HG03066 (cell line): ENCODE results near the gene CEP70.
"Not testable (repeated sequence)": the region's sequence is repeated elsewhere in the genome, so short reads cannot be mapped to it uniquely, and the experiment has no call there.

Experiments
- ATAC-seq: cut with Tn5 transposase; IDR thresholded peaks from one replicate; pipeline ENCODE4 v1.9.1; 2021; ENCODE audit warnings: low read depth; ENCODE audit not compliant: unreplicated experiment

The CEP70 gene

GRCh38 chr3:138594935-138595610 lies 1.0 kb upstream of the CEP70 start:
- ATAC-seq = no peak

DNA sequence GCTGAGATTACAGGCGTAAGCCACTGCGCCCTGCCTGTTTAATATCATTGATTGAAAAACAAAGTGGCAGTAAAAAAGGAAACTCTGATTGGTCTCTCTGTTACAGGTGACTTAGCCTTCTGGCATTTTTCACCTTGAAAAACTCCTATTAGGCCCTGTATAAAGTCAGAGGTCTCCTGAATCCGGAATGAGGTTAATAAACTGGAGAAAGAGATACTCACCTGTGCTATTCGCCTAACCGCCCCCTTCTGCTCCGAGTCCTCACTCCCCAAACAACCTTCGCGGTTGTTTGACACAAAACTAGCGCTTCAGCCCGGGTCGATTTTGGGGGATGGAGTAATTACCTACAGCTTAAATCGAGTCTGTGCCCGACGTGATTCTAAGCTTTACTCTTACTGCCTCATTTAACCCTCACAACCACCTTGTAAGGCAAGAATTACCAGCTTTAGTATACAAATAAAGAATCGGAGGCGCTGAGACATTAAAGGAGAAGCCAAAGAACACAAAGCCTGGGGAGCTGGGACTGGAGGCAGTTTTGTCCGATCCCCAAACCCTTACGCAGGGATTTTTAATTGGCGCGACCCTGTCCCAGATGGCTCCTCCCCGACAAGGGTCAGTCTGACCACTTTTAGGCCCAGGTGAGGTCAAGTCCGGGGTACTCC lies 441 bp downstream of the CEP70 start:
- no peak for ATAC-seq

- ATAC-seq = no peak
Measured at GRCh38 chr3:138591392-138591791, 2.7 kb downstream of the CEP70 start.

- ATAC-seq = no peak
Measured at GRCh38 chr3:138588445-138588844, 5.6 kb downstream of the CEP70 start.

DNA sequence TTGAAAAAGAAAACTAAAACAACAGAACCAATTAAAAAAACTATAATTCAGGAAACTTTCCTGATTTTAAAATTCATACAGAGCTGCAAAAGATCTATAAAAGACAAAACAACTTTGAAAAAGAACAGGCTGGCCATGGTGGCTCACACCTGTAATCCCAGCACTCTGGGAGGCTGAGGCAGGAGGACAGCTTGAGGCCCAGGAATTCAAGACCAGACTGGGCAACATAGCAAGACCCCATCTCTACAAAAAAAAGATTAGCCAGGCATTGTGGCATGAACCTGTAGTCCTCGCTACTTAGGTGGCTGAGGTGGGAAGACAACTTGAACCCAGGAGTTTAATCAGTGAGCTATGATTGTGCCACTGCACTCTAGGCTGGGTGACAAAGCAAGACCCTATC lies 6.7 kb downstream of the CEP70 start:
- no peak for ATAC-seq

DNA sequence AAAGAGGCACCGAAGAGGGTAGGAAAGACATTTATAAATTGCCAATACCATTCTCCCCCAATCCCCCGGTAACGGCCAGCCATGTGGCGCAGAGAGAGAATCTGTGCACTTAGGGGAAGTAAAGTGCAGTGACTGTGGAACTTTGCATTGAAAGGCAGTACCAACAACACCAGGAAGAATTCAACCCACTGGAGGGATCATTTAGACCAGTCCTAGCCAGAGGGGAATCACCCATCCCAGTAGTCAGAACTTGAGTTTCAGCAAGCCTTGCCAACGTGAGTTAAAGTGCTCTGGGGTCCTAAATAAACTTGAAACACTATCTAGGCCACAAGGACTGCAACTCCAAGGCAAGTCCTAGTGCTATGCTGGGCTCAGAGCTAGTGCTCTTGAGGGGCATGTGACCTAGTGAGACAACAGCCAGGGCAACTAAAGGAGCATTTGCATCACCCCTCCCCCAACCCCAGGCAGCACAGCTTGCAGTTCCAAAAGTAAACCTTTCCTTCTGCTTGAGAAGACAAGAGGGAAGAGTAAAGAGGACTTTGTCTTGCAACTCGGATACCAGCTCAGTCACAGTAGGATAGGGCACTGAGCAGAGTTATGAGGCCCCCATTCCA lies 15.0 kb downstream of the CEP70 start:
- ATAC-seq = no peak

- peak; percentile 60 for ATAC-seq
Measured at GRCh38 chr3:138578141-138578540, 15.9 kb downstream of the CEP70 start.

GRCh38 chr3:138573138-138573537 lies 20.9 kb downstream of the CEP70 start:
- ATAC-seq = no peak

- ATAC-seq = not testable (repeated sequence)
Measured at GRCh38 chr3:138569624-138570023, 24.4 kb downstream of the CEP70 start.

DNA sequence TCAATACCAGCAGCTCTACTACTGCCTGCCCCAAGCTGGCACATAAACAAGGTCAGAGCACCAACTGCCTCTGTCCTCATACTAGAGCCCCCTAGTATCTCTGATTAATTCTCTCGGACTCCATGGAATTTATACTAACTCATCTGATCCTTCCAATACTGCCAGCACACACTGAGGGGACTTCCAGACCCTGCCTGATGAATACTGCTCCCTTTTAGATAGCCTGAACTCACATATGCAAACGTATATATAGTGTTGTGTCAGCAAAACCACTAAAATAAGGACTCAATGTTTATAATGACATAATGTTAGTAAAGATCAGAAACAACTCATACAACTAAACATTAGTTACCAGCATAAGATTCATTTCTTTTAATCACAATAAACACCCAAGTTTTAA lies 25.0 kb downstream of the CEP70 start:
- ATAC-seq = no peak

GRCh38 chr3:138567403-138567802 lies 26.7 kb downstream of the CEP70 start:
- ATAC-seq = no peak

- ATAC-seq = not testable (repeated sequence)
Measured at GRCh38 chr3:138566293-138566692, 27.8 kb downstream of the CEP70 start.

DNA sequence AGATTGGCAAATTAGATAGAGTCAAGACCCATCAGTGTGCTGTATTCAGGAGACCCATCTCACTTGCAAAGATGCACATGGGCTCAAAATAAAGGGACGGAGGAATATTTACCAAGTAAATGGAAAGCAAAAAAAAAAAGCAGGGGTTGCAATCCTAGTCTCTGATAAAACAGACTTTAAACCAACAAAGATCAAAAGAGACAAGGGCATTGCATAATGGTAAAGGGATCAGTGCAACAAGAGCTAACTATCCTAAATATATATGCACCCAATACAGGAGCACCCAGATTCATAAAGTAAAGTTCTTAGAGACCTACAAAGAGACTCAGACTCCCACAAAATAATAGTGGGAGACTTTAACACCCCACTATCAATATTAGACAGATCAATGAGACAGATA lies 31.2 kb downstream of the CEP70 start:
- ATAC-seq = not testable (repeated sequence)

- no peak for ATAC-seq
Measured at GRCh38 chr3:138560501-138560900, 33.6 kb downstream of the CEP70 start.

GRCh38 chr3:138559134-138559533 lies 34.9 kb downstream of the CEP70 start:
- no peak for ATAC-seq

- not testable (repeated sequence) for ATAC-seq
Measured at GRCh38 chr3:138554775-138555174, 39.3 kb downstream of the CEP70 start.

GRCh38 chr3:138550958-138551357 lies 43.1 kb downstream of the CEP70 start:
- not testable (repeated sequence) for ATAC-seq

DNA sequence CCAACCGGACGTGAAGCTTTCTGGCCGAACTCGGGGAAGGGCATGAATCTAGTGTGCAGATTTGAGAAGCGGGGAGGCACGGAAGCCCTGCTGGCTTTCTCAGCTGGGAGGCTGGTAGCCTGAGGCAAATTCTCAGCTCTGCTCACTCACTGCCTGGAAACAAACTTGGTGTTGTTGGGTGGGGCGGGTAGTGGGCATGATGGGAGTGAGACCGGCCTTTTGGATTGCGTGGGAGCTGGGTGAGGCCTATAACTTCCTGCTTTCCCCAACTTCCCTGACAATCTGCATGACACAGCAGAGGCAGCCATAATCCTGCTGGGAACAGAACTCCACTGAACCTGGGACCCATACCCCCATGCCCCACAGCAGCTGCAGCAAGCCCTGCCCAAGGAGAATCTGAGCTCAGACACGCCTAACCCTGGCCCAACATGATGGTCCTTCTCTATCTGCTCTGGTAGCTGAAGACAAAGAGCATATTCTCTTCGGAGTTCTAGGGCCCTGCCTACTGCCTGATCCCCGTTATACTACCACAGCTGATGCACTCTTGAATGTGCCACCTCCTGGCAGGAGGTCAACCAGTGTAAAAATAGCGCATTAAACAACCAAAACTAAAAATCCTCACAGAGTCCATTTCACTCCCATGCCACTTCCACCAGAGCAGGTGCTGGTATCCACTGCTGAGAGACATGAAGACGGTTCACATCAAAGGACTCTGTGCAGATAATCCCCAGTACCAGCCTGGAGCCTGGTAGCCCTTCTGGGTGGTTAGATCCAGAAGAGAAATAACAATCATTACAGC lies 44.7 kb downstream of the CEP70 start:
- no peak for ATAC-seq

GRCh38 chr3:138547342-138547975 lies 46.6 kb downstream of the CEP70 start:
- no peak for ATAC-seq

GRCh38 chr3:138544546-138544945 lies 49.5 kb downstream of the CEP70 start:
- no peak for ATAC-seq

DNA sequence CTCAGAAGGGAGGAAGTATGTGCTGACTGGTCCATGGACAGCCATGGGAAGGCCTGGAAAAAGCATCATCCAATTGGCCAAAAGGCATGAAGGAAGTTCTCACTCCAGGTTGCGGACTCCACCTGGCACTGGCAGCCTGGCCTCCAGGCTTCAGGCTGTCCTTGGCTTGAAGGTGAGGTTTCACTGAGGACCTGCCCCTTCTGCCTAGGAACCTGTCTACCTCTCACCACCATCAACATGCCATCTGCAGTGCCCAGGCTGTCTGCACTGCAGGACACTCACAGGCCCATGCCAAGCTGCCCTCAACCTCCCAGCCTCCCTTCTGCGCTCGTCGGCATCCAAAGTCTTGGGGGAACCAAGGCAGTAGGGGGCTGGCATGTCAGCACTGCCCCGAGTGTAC lies 51.1 kb downstream of the CEP70 start:
- no peak for ATAC-seq
